IMR-90 (cell line): ENCODE results near the gene TCEA2. TPM values are rescaled to one million over a fixed set of nuclear protein-coding genes. Genes with fewer than 3 reads are reported as not detected.

ENCODE experiments used
- ATAC-seq: fragments of 200-7000 bp; cut with Tn5 transposase; 2 replicates; pipeline ENCODE4 v1.9.1; 2020; ENCODE audit warnings: low read depth, mild to moderate bottlenecking, moderate library complexity
- BruUV-seq: library from RNA; stranded (reverse); fragments of 400-500 nt; replicated peaks from 2 replicates; lab custom pipeline; 2021; lab: Mats Ljungman, UMichigan
- CTCF ChIA-PET: fragments of 300-600 bp; formaldehyde crosslinking; extraction: SDS; loops from one replicate; lab custom pipeline; 2021; ENCODE audit warnings: antibody characterized with exemption; lab: Yijun Ruan, JAX
- POLR2A ChIA-PET: fragments of 300-600 bp; sonication (Branson Sonifier 250); formaldehyde crosslinking; loops from one replicate; lab custom pipeline; 2022; ENCODE audit warnings: antibody characterized with exemption; ENCODE audit not compliant: unreplicated experiment; lab: Charles Lee
- DNase-seq: peaks from one replicate; pipeline ENCODE4 v3.0.0; 2013
- H2AFZ ChIP-seq: replicated peaks from 2 replicates; pipeline ENCODE3; 2013; ENCODE audit warnings: low read length, mild to moderate bottlenecking; ENCODE audit not compliant: poor library complexity
- H2AK5ac ChIP-seq: 2 replicates; pipeline ENCODE4 v1.6.1; 2013; ENCODE audit warnings: low read depth, low read length, inconsistent platforms
- H2AK9ac ChIP-seq: replicated peaks from 2 replicates; pipeline ENCODE3; 2013; ENCODE audit warnings: mild to moderate bottlenecking, low read depth, low read length, moderate library complexity; ENCODE audit not compliant: poor library complexity
- H2BK120ac ChIP-seq: 2 replicates; pipeline ENCODE4 v1.6.1; 2013; ENCODE audit warnings: low read depth, low read length, inconsistent platforms
- H2BK15ac ChIP-seq: 3 replicates; pipeline ENCODE4 v1.6.1; 2013; ENCODE audit warnings: low read depth, low read length, inconsistent platforms
- H2BK20ac ChIP-seq: 2 replicates; pipeline ENCODE4 v1.6.1; 2013; ENCODE audit warnings: low read depth, mild to moderate bottlenecking, inconsistent platforms, low read length, moderate library complexity
- H2BK5ac ChIP-seq: 2 replicates; pipeline ENCODE4 v1.6.1; 2013; ENCODE audit warnings: mild to moderate bottlenecking, low read depth, low read length, inconsistent platforms; ENCODE audit not compliant: poor library complexity, severe bottlenecking
- H3K14ac ChIP-seq: replicated peaks from 2 replicates; pipeline ENCODE4 v1.6.1; 2013; ENCODE audit warnings: low read depth, low read length, inconsistent platforms
- H3K18ac ChIP-seq: 2 replicates; pipeline ENCODE4 v1.6.1; 2013; ENCODE audit warnings: low read depth, low read length, control low read depth
- H3K23ac ChIP-seq: 2 replicates; pipeline ENCODE4 v1.6.1; 2013; ENCODE audit warnings: low read depth, low read length, inconsistent platforms
- H3K27ac ChIP-seq: 2 replicates; pipeline ENCODE4 v1.5.1; 2013; ENCODE audit warnings: mild to moderate bottlenecking, control low read depth, low read length; ENCODE audit not compliant: insufficient read depth
- H3K27me3 ChIP-seq: 2 replicates; pipeline ENCODE4 v1.6.1; 2013; ENCODE audit warnings: low read length; ENCODE audit not compliant: control insufficient read depth, insufficient read depth
- H3K36me3 ChIP-seq: 2 replicates; pipeline ENCODE4 v1.6.1; 2013; ENCODE audit warnings: low read length, mixed read lengths; ENCODE audit not compliant: control insufficient read depth, insufficient read depth
- H3K4ac ChIP-seq: 2 replicates; pipeline ENCODE4 v1.6.1; 2013; ENCODE audit warnings: low read depth, low read length, inconsistent platforms
- H3K4me1 ChIP-seq: 2 replicates; pipeline ENCODE4 v1.6.1; 2013; ENCODE audit warnings: low read length, mixed read lengths; ENCODE audit not compliant: control insufficient read depth, insufficient read depth
- H3K4me2 ChIP-seq: 2 replicates; pipeline ENCODE4 v1.6.1; 2013; ENCODE audit warnings: low read depth, mild to moderate bottlenecking, control low read depth, low read length, moderate library complexity
- H3K4me3 ChIP-seq: 2 replicates; pipeline ENCODE4 v1.5.1; 2013; ENCODE audit warnings: low read depth, mild to moderate bottlenecking, control low read depth, low read length, moderate library complexity; ENCODE audit not compliant: insufficient read depth
- H3K56ac ChIP-seq: 2 replicates; pipeline ENCODE4 v1.6.1; 2013; ENCODE audit warnings: low read length, inconsistent platforms; ENCODE audit not compliant: insufficient read depth; ENCODE audit errors: extremely low read depth
- H3K79me1 ChIP-seq, 2 experiments: 2 replicates each; pipeline ENCODE4 v1.6.1; 2013; ENCODE audit warnings: low read length in 2 of 2, inconsistent platforms in 1 of 2, low read depth in 1 of 2
- H3K9ac ChIP-seq: 2 replicates; pipeline ENCODE4 v1.6.1; 2013; ENCODE audit warnings: low read depth, low read length, control low read depth
- H3K9me1 ChIP-seq: 2 replicates; pipeline ENCODE4 v1.6.1; 2013; ENCODE audit warnings: low read length, inconsistent platforms; ENCODE audit not compliant: insufficient read depth
- H3K9me3 ChIP-seq: 2 replicates; pipeline ENCODE4 v1.6.1; 2013; ENCODE audit warnings: low read length; ENCODE audit not compliant: control insufficient read depth, insufficient read depth
- H4K20me1 ChIP-seq: 2 replicates; pipeline ENCODE4 v1.6.1; 2013; ENCODE audit warnings: low read length, inconsistent platforms; ENCODE audit not compliant: insufficient read depth
- H4K5ac ChIP-seq: 2 replicates; pipeline ENCODE4 v1.6.1; 2013; ENCODE audit warnings: mild to moderate bottlenecking, low read depth, low read length, control low read depth
- H4K8ac ChIP-seq, 2 experiments: 2 replicates each; pipeline ENCODE4 v1.6.1; 2013; ENCODE audit warnings: low read depth in 2 of 2, low read length in 2 of 2, control low read depth in 1 of 2, inconsistent platforms in 1 of 2
- H4K91ac ChIP-seq: 2 replicates; pipeline ENCODE4 v1.6.1; 2013; ENCODE audit warnings: low read depth, low read length, inconsistent platforms; ENCODE audit not compliant: insufficient read depth
- BHLHE40 ChIP-seq: fragments of 150-350 bp; IDR thresholded peaks from 2 replicates; pipeline ENCODE4 v1.6.1; 2016; ENCODE audit warnings: mild to moderate bottlenecking, low read depth, low read length
- CEBPB ChIP-seq: IDR thresholded peaks from 2 replicates; pipeline ENCODE4 v1.6.1; 2012; ENCODE audit warnings: low read depth, low read length, improper control_type of control experiment
- CHD1 ChIP-seq: IDR thresholded peaks from 2 replicates; pipeline ENCODE4 v1.6.1; 2012; ENCODE audit warnings: low read depth, low read length, improper control_type of control experiment
- CTCF ChIP-seq: conservative IDR thresholded peaks from 2 replicates; pipeline ENCODE4 v1.5.1; 2012; ENCODE audit warnings: mild to moderate bottlenecking, low read depth, low read length, improper control_type of control experiment
- ELK1 ChIP-seq: fragments of 150-350 bp; IDR thresholded peaks from 2 replicates; pipeline ENCODE4 v1.6.1; 2016; ENCODE audit warnings: low read depth, mild to moderate bottlenecking, low read length, moderate library complexity, borderline replicate concordance
- FOS ChIP-seq: fragments of 150-350 bp; IDR thresholded peaks from 2 replicates; pipeline ENCODE4 v1.6.1; 2016; ENCODE audit warnings: low read depth, low read length
- MAFK ChIP-seq: IDR thresholded peaks from 2 replicates; pipeline ENCODE4 v1.6.1; 2012; ENCODE audit warnings: low read depth, low read length, improper control_type of control experiment
- MAZ ChIP-seq: IDR thresholded peaks from 2 replicates; pipeline ENCODE4 v1.6.1; 2012; ENCODE audit warnings: low read depth, mild to moderate bottlenecking, low read length, improper control_type of control experiment, moderate library complexity, borderline replicate concordance
- NFE2L2 ChIP-seq: fragments of 150-350 bp; IDR thresholded peaks from 2 replicates; pipeline ENCODE4 v1.6.1; 2016; ENCODE audit warnings: low read depth, mild to moderate bottlenecking, low read length
- POLR2A ChIP-seq: IDR thresholded peaks from 2 replicates; pipeline ENCODE4 v1.6.1; 2012; ENCODE audit warnings: mild to moderate bottlenecking, low read depth, low read length
- RAD21 ChIP-seq: IDR thresholded peaks from 2 replicates; pipeline ENCODE4 v1.6.1; 2012; ENCODE audit warnings: low read length, improper control_type of control experiment
- RCOR1 ChIP-seq: IDR thresholded peaks from 2 replicates; pipeline ENCODE4 v1.6.1; 2012; ENCODE audit warnings: mild to moderate bottlenecking, low read length, improper control_type of control experiment; ENCODE audit not compliant: insufficient replicate concordance
- RFX5 ChIP-seq: IDR thresholded peaks from 2 replicates; pipeline ENCODE4 v1.8.0; 2012; ENCODE audit warnings: low read depth, mild to moderate bottlenecking, low read length, moderate library complexity
- SMC3 ChIP-seq: fragments of 150-350 bp; IDR thresholded peaks from 2 replicates; pipeline ENCODE4 v1.6.1; 2016; ENCODE audit warnings: low read depth, mild to moderate bottlenecking, antibody characterized with exemption, low read length, moderate library complexity
- USF2 ChIP-seq: fragments of 150-350 bp; IDR thresholded peaks from 2 replicates; pipeline ENCODE4 v1.6.1; 2017; ENCODE audit warnings: mild to moderate bottlenecking, antibody characterized with exemption, low read length, low read depth
- WGBS, 2 experiments: methylation state at CpG; one replicate each; pipeline versions ENCODE4 v1.1.5 to v1.1.7; 2013; ENCODE audit warnings: missing lambda C conversion rate in 2 of 2; ENCODE audit not compliant: insufficient read length in 1 of 2; ENCODE audit errors: extremely low coverage in 2 of 2; 5-methylcytosine and 5-hydroxymethylcytosine counted together
- dilution Hi-C: fragments of 300-500 bp; cut with HindIII; formaldehyde crosslinking; loops from one replicate; pipeline ENCODE4 v1.14.3; 2018; ENCODE audit warnings: low sequenced_read_pairs; ENCODE audit not compliant: unreplicated experiment
- in situ Hi-C: fragments of 300-500 bp; cut with MboI; formaldehyde crosslinking; loops from 3 replicates; pipeline ENCODE4 v1.14.3; 2019; ENCODE audit warnings: low sequenced_read_pairs, inconsistent platforms, mixed read lengths
- intact Hi-C: fragments of 100-400 bp; cut with micrococcal nuclease; formaldehyde crosslinking; loops from 2 replicates; pipeline ENCODE4 v1.10.0; 2022
- polyA plus RNA-seq, 3 experiments: library from polyadenylated mRNA; depleted of rRNA; stranded (reverse); fragments of >200 nt; gene quantifications; 2 replicates each; pipeline ENCODE4 v1.2.3, GENCODE V29; 2012; ENCODE audit warnings: low replicate concordance in 1 of 3
- total RNA-seq: library from RNA; depleted of rRNA; stranded (reverse); fragments of >200 nt; gene quantifications from 2 replicates; pipeline ENCODE4 v1.2.3, GENCODE V29; 2012

Gene TCEA2
- total and polyA plus RNA-seq, 2 of the 4 experiments (the other 2 are of a cell fraction), result 9.3 to 30.0 TPM

GRCh38 chr20:64072498-64073063, 9.6 kb downstream of the TCEA2 start:
- no TSS peak for BruUV-seq
- CTCF ChIA-PET, result no interaction called here
- in situ Hi-C loops, result no loop called here

More at GRCh38 chr20:64072498-64073063, 9.6 kb downstream of the TCEA2 start:
- DNase-seq, result no peak
- no peak overlapping the region for H3K56ac ChIP-seq
- H3K4me3 ChIP-seq, result no peak overlapping the region
- H4K91ac ChIP-seq, result no peak overlapping the region
- dilution Hi-C loops (no loop called here), intact Hi-C loops (no loop called here)
- H2AFZ ChIP-seq, result no peak overlapping the region
- no peak overlapping the region for H2AK9ac ChIP-seq
- H2BK5ac ChIP-seq, result no peak overlapping the region
- no peaks in the 10 kb centered on the region for H3K79me1 ChIP-seq
- no peak overlapping the region for H3K9ac ChIP-seq
- no peak overlapping the region for H2BK15ac ChIP-seq
- H2BK120ac ChIP-seq, result no peak overlapping the region
- H3K4ac ChIP-seq, result no peak overlapping the region
- no peak overlapping the region for H2BK20ac ChIP-seq
- H3K9me1 ChIP-seq, result no peaks in the 10 kb centered on the region
- no peak overlapping the region for H3K23ac ChIP-seq
- H3K27ac ChIP-seq, result no peak overlapping the region
- no peaks in the 10 kb centered on the region; the same call in none of the 2 replicates for H4K20me1 ChIP-seq
- no peak for ATAC-seq
- H3K36me3 ChIP-seq, result peaks cover 26% of the 10 kb centered on the region; the same call in 1 of the 2 replicates
- no peak overlapping the region for H4K8ac ChIP-seq
- H3K4me2 ChIP-seq, result no peak overlapping the region
- POLR2A ChIA-PET, result interaction anchor here (0.9 kb wide), 1 partner anchor 10 kb away, joined by 3 read pairs; the partner anchor contains the start of gene TCEA2
- no peaks in the 10 kb centered on the region for H3K4me1 ChIP-seq
- TF ChIP-seq USF2, result no peak
- no peak for TF ChIP-seq RAD21
- no peak for TF ChIP-seq RCOR1
- TF ChIP-seq CEBPB, result no peak
- no peak for TF ChIP-seq SMC3
- no peak for TF ChIP-seq RFX5
- no peak for TF ChIP-seq MAZ
- no peak for TF ChIP-seq MAFK
- TF ChIP-seq POLR2A, result no peak
- TF ChIP-seq FOS, result no peak
- TF ChIP-seq ELK1, result no peak
- TF ChIP-seq CHD1, result no peak
- no peak for TF ChIP-seq NFE2L2
- TF ChIP-seq BHLHE40, result no peak
- no peak for TF ChIP-seq CTCF
- H2AK5ac ChIP-seq, result no peak overlapping the region
- WGBS, 2 experiments, result no CpG with 5 or more reads among the region's 14 CpGs
- H3K18ac ChIP-seq, result no peak overlapping the region
- H3K27me3 ChIP-seq, result no peaks in the 10 kb centered on the region
- H3K9me3 ChIP-seq, result no peaks in the 10 kb centered on the region
- no peak overlapping the region for H3K14ac ChIP-seq
- no peak overlapping the region for H4K5ac ChIP-seq
